Measurements from ENCODE around the gene EIF2B2. TPM values are rescaled to one million over a fixed set of nuclear protein-coding genes. Genes with fewer than 3 reads are reported as not detected.

EIF2B2 gene
- total RNA-seq, 1 experiment from 2014 or later: 48.3 TPM

- H4K8ac ChIP-seq (replicated peaks; ENCODE audit: insufficient read length, low read depth, low read length): no peak overlapping the region
- no peak overlapping the region for H2BK12ac ChIP-seq (ENCODE audit: insufficient read length, low read depth, low read length)
- no peak overlapping the region for H2BK20ac ChIP-seq (ENCODE audit: low read depth, low read length, poor library complexity, severe bottlenecking)
- no peak overlapping the region for H4K5ac ChIP-seq (ENCODE audit: insufficient read length, low read depth, low read length)
- no peak overlapping the region for H2BK120ac ChIP-seq (ENCODE audit: low read depth, low read length, poor library complexity, severe bottlenecking)
- Mint-ChIP-seq H3K36me3 (ENCODE audit: insufficient read depth in 1 of 3, low read depth in 3 of 3) (peaks cover 9 to 45% (median 25%) of the 10 kb centered on the region in 3 experiments; a peak in 5 of 7 replicates), H3K27ac (no peak overlapping the region), H3K4me3 (no peak overlapping the region), H3K9me3 (no peaks in the 10 kb centered on the region), H3K27me3 (ENCODE audit: low read depth) (no peaks in the 10 kb centered on the region), H3K4me1 (no peaks in the 10 kb centered on the region)
- no peak overlapping the region for H3K4me2 ChIP-seq (ENCODE audit: insufficient read depth, insufficient read length, low read length)
- no peaks in the 10 kb centered on the region for H3K9me3 ChIP-seq (ENCODE audit: control insufficient read depth, low read depth, low read length)
- no peak overlapping the region for H3K18ac ChIP-seq (ENCODE audit: insufficient read length, low read depth, low read length)
- no peak overlapping the region for H4K91ac ChIP-seq (ENCODE audit: insufficient read length, low read depth, low read length)
- no peaks in the 10 kb centered on the region for H3K4me1 ChIP-seq (ENCODE audit: insufficient read depth, low read length)
- no peak overlapping the region for H3K14ac ChIP-seq (ENCODE audit: insufficient read depth, low read length)
- H3K23ac ChIP-seq (ENCODE audit: insufficient read length, low read depth, low read length): no peak overlapping the region
- no peaks in the 10 kb centered on the region for H3K23me2 ChIP-seq (ENCODE audit: insufficient read length, low read depth, low read length, poor library complexity, severe bottlenecking)
- H2AFZ ChIP-seq (ENCODE audit: low read length): no peak overlapping the region
- no peaks in the 10 kb centered on the region for H3K27me3 ChIP-seq (ENCODE audit: insufficient read depth, low read length)
- WGBS (ENCODE audit: extremely low coverage, insufficient read length, low lambda C conversion rate): no CpG with 5 or more reads among the region's 5 CpGs
- no peak overlapping the region for H3K9ac ChIP-seq (ENCODE audit: extremely low read depth, insufficient read length, low read length)
- no peak overlapping the region for H3T11ph ChIP-seq (ENCODE audit: low read length)
- H3K79me2 ChIP-seq (ENCODE audit: insufficient read depth, low read length): no peaks in the 10 kb centered on the region
- H2BK15ac ChIP-seq (ENCODE audit: low read depth, low read length): no peak overlapping the region
- no peak overlapping the region for H3K56ac ChIP-seq (ENCODE audit: insufficient read length, low read depth, low read length)
- TF ChIP-seq, protein P1, sequence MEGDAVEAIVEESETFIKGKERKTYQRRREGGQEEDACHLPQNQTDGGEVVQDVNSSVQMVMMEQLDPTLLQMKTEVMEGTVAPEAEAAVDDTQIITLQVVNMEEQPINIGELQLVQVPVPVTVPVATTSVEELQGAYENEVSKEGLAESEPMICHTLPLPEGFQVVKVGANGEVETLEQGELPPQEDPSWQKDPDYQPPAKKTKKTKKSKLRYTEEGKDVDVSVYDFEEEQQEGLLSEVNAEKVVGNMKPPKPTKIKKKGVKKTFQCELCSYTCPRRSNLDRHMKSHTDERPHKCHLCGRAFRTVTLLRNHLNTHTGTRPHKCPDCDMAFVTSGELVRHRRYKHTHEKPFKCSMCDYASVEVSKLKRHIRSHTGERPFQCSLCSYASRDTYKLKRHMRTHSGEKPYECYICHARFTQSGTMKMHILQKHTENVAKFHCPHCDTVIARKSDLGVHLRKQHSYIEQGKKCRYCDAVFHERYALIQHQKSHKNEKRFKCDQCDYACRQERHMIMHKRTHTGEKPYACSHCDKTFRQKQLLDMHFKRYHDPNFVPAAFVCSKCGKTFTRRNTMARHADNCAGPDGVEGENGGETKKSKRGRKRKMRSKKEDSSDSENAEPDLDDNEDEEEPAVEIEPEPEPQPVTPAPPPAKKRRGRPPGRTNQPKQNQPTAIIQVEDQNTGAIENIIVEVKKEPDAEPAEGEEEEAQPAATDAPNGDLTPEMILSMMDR (conservative IDR thresholded peaks at IDR 0.05): no peak
- H3K4ac ChIP-seq (ENCODE audit: low read depth, low read length): no peak overlapping the region
- no peak for DNase-seq
- H2BK5ac ChIP-seq (ENCODE audit: insufficient read length, low read length): no peak overlapping the region
- H3K27ac ChIP-seq (ENCODE audit: insufficient read length, low read depth, low read length): no peak overlapping the region
- H3K79me1 ChIP-seq (ENCODE audit: insufficient read depth, low read depth, low read length, poor library complexity, severe bottlenecking): no peaks in the 10 kb centered on the region
- H4K20me1 ChIP-seq (ENCODE audit: control insufficient read depth, insufficient read depth, insufficient read length): no peaks in the 10 kb centered on the region
- no peak overlapping the region for H2AK5ac ChIP-seq (ENCODE audit: insufficient read length, low read length)
Observed at GRCh38 chr14:75015496-75015895, 12.8 kb downstream of the EIF2B2 start.

Measured in H9 (cell line).